HG03342 (cell line): Measurements from ENCODE around the gene ADGRL2.

Experiments
- ATAC-seq: cut with Tn5 transposase; IDR thresholded peaks from one replicate; pipeline ENCODE4 v1.9.1; 2021; ENCODE audit warnings: mild to moderate bottlenecking, moderate library complexity; ENCODE audit not compliant: unreplicated experiment

ADGRL2 gene

DNA sequence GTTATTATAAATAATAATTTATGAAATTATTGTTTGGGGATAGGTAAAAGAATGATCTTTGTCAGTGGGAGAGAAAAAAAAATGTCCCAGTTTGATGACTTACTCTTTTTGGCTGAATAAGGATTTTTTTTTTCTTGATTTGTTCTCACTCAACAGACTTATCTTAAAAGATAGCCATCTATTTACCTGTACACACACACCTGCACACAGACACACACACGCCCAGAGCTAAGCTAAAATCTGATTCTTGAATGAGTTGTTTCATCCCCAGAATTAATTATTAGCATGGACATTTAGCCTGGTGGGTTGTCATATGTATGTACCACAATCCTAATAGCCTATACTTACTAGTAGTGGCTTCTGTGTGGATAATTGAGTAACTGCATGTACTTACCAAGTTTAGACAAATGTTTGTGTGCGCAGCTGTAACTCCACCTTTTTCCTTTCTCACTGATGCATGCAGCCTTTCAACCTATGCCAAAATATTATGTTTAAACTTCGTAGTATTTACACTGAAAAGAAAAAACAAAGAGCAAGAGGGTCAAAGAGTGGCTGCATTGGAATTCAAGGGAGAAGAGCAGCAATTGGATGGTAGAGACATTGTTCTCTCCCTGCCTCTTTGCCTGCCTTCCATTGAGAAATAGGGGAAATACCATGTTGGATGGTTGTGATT lies 174.3 kb downstream of the ADGRL2 start:
- no peak for ATAC-seq

DNA sequence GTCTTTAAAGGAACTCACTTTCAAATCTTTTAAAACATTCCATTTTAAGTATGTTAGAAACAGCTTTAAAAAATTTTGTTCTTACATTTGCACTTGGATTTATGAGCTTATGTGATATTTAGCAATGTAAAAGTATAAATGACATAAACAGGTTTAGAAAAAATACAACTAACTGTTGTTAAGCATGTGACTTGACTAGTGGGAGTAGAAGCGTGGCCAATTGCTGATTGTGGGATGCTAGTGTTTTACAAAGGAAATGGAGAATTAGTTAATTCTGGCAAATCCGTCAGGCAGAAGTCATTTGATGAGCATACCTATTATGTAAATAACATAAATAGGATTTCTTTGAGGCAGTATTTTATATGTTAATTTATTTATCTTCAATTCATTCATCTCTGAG lies 175.8 kb downstream of the ADGRL2 start:
- ATAC-seq, result no peak

DNA sequence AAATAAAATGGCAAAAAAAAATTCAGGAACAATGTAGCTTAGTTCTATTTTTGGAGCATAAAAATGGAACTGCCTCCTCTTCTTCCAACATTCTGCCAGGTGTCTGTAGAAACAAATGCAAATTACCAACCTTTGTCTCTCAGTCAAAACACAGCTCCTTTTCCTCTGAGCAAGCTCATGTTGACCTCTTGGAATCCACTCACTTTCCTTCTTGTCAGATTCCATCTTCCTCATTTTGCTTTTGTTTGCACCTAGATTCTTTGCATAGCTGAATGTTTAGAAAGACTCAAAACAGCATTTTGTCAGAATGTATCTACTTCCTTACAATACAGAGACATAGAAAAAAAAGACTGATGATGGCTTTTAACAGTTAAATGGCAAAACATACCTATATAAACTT lies 178.2 kb downstream of the ADGRL2 start:
- ATAC-seq, result no peak

DNA sequence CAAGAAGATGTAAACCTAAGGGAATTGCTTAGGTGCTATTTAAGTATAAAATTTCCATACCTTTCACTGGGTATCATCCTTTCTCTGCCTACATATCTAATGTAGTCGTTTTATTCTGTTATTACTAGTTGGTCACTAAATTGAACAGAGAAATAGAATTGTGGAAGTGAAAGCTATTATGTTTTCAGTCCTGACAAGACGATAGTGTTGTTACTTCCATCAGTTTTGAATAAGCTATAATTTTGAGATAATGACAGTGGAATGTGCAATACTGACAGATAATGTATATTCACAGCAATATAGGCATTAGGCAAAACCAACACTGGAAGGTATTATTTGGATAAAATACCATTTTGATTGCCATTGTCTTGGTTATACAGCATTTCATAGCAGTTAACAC lies 181.8 kb downstream of the ADGRL2 start:
- ATAC-seq, result no peak

DNA sequence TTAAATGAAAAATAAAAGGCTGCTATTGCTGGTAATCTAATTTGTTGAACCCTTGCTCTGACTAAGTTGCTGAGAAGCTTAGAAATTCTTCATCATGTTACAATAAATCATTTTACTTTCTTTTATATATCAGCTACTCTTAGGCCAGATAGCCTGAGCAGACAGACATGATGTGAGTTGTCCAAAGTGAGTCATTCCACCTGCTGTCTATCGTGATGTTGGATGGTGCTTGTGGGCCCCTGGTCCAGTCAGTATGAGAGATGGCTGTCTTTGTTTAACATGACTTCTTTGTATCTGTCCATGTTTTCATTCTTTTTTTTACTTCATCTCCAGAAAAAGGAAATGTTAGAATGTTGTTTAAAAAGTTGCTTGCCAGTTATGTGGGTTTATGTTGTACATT lies 188.8 kb downstream of the ADGRL2 start:
- no peak for ATAC-seq

DNA sequence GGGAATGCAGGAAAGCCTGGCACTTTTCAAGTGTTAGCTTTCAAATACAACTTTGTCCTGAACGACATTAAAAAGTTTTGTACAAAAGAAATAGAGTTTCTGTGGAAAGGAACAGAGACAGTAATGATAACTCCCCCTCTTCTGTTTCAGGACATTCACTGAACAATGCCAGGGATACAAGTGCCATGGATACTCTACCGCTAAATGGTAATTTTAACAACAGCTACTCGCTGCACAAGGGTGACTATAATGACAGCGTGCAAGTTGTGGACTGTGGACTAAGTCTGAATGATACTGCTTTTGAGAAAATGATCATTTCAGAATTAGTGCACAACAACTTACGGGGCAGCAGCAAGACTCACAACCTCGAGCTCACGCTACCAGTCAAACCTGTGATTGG lies 189.5 kb downstream of the ADGRL2 start:
- ATAC-seq, result no peak

DNA sequence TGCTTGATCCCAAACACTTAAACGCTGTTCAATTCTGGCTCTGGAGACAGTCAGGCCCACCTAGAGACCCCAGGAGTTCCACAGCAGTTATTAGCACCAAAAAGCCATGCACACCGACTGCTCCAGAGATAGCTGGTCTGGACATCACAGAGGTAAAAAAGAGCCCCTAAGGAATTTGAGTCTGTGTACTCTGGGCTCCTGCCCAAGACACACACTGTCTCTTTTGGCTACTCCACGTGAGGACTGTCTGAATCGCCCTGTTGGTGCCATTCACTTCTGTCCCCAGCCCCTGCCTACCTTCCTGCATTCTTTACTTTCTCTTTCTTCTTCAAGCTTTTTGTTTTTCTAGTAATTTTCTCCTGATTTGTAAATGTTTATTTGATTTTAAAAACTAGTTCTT lies 197.4 kb downstream of the ADGRL2 start:
- no peak for ATAC-seq

DNA sequence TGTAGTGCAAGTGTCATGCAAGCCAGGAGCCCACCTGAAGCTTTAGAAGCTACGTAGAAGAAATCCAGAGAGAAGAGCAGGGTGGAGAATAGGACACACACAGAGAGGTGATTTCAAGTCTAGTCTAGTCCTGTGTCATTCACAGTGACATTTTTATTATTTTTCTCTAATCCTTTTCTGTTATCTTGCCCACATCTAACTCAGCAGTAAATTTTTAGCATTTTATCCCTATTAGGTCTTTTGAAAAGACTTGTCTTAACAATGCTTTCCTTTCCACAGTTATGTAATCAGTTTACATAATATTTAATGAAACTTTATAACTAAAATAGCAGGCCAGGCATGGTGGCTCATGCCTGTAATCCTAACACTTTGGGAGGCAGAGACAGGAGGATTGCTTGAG lies 198.6 kb downstream of the ADGRL2 start:
- no peak for ATAC-seq

DNA sequence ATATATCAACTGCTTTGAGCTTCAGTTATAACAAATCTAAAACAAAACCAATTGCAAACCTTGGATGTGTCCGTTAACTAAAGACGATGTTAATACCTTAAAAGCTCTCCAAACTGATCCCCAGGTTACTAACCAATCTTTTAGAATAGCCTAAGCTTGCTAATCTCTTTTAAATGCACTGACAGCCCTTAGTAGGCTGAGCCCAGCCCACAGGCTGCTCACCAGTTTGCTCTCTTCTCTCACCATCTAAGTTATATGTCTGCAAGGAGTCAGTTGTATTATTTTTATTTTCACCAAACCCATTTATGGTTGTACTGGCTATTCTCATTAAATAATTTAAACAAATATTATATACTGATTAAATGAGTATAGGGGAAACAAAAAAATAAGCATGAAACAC lies 199.5 kb downstream of the ADGRL2 start:
- ATAC-seq, result no peak

DNA sequence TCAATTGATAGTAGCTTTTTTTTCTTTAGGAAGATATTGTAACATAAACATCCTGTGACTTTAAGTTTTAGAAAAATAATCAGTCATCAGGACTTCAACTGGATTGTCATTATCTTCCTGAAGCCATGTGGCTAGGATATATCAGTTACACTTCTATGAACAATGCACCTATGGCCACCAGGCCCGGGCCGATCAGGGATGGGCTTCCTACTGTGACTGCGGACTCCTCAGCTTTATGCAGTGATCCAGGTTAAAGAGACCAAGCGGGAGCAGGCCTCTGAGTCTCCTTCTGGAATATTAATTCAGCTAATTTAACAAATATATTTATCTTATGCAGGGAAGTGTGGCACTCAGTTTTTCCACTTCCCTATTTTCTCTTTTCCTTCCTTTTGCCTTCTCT lies 200.6 kb downstream of the ADGRL2 start:
- ATAC-seq, result no peak

DNA sequence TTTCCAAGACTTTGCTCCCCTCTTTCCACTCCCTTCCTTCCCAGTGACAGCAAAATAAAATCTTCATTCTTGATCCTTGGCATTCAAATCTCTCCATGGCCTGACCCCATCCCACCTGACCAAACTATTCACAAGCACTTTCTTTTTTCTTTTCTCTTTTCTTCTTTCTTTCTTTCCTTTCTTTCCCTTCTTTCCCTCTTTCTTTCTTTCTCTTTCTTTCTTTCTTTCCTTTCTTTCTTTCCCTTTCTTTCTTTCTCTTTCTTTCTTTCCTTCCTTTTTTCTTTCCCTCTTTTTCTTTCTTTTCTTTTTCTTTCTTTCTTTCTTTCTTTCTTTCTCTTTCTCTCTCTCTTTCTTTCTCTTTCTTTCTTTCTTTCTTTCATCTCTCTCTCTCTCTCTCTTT lies 207.1 kb downstream of the ADGRL2 start:
- ATAC-seq, result no peak

DNA sequence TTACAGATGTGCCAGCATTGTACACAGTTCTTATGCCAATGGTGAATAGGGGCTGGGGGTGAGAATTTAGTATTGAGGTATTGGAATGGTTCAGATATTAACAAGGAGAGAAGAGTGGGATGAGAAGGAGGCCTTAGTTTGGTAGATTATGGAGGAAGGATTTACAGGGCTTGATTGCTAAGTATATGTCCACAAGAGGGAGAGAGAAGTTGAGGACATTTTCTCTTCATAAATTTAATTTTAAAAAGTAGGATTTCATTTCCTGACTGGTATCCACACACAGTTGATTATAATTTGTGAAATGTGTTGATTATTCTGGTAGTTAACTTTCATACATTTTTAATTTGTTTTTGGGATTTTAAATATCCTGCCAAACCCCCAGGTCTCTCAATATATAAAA lies 213.0 kb downstream of the ADGRL2 start:
- no peak for ATAC-seq

DNA sequence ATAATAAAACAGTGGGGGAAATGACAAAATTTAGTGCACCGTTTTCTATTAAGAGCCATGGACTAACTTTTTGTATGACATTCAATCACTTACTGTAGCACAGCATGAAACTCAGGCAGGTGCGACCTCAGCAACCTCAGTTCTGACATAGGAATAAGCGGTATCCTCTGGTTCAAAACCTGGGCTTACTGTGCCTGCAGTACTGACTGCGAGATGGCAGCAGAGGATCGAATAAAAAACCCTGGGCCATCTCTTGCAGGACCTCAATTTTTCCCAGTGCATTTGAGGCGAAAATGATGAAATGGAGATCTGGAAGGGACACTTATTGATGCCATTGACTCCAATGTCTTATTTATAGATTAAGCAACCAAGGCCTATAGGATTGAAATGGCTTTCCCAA lies 214.7 kb downstream of the ADGRL2 start:
- no peak for ATAC-seq

DNA sequence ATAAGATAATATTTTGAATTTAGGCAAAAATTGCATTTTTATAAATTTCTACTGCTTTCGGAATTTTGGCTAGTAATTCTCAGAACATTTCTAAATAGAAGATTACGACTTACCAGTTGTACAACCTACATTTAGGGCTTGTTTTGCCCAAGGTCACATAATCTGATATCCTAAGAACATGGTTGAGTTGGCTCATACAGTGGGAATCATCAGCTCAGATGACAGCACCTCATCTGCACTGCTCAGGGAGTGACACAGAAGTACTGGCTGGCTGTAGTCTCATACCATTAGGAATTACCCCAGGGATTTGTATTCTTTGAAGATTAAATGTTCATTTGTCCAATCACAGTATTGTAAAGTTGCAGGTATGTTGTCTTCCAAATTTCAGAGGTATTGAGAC lies 217.6 kb downstream of the ADGRL2 start:
- no peak for ATAC-seq

DNA sequence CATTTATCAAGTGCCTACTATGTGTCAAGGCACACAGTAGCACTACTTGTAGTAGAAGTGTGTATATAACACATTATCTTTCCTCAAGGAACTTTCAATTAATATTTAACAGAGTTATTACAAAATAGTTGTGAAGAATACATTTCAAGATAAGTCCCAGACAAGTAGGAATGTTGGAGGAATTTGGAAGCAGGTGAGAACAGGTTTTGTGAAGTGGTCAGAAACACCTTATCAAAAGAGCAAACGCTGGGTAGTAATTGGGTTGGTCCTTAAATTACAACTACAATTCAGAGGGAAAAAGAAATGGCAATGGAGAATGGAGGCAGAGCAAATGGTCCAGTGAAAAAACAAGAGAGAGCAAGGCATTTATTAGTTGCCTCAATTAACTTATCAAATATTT lies 218.8 kb downstream of the ADGRL2 start:
- no peak for ATAC-seq

DNA sequence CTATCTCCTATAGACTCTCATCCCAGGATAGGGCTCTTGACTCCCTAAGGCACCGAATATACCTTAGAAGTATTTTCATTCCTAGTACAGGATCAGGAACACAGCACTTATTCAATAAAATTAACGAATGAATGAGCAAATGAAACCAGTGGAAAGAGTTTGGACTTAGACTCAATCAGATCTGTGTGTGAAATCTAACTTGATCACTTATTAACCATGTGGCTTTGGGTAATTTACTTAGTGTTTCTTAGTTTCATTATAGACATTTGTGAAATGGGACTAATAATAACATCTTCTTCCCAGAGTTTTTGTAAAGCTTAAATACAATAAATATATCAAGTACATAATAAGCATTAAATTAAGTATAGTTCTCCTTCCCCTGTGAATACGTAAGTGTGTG lies 230.1 kb downstream of the ADGRL2 start:
- ATAC-seq, result no peak

DNA sequence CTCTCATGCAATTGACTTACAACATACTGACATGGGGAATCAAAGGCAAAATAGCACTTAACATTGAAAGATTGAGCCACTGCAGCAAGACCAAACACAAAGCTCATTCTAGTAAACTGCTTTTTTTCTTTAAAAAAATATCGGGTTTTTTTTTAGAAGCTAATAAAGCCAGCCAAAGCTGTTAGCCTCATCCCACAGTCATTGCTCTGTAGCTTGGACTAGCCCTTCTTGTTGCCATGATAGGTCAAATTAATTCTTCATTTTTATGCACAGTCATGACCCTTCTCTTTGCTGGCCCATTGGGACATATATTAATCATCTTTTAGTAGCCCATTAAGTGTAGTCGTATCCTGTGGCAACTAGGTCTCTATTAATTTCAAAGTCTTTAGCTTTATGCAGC lies 231.3 kb downstream of the ADGRL2 start:
- ATAC-seq, result no peak

DNA sequence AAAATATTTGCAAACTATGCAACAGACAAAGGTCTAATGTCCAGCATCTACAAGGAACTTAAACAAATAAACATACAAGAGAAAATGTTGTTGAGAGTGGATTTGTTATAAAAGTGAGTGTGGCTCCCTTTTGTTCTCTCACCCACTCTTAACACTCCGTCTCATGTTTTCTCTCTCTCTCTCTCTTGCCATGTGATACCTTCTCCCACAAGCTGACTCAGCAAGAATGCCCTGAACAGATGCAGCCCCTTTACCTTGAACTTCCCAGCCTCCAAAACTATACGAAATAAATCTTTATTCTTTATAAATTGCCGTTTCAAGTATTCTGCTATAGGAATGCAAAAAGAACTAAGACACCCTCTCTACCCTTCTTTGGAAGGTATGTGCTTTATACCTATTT lies 234.1 kb downstream of the ADGRL2 start:
- no peak for ATAC-seq
